ENCODE data around the gene FBXO41.

The FBXO41 gene

GRCh38 chr2:73210696-73211095 lies 73.6 kb downstream of the FBXO41 start:
- no peak for DNase-seq (ENCODE audit: low spot score)

- DNase-seq (ENCODE audit: low spot score), result no peak
These were observed 74.3 kb downstream of the FBXO41 start for GRCh38 chr2:73210019-73210418.

GRCh38 chr2:73208258-73208657 lies 76.0 kb downstream of the FBXO41 start:
- no peak for DNase-seq (ENCODE audit: low spot score)

GRCh38 chr2:73205611-73206010 lies 78.7 kb downstream of the FBXO41 start:
- DNase-seq (ENCODE audit: low spot score), result no peak

Data from germinal center (tissue), 1 donor.